ENCODE data around the gene SIRT4. TPM values are rescaled to one million over a fixed set of nuclear protein-coding genes. Genes with fewer than 3 reads are reported as not detected.

SIRT4 gene
- total RNA-seq, 1 experiment from 2014 or later: 2.8 TPM

DNA sequence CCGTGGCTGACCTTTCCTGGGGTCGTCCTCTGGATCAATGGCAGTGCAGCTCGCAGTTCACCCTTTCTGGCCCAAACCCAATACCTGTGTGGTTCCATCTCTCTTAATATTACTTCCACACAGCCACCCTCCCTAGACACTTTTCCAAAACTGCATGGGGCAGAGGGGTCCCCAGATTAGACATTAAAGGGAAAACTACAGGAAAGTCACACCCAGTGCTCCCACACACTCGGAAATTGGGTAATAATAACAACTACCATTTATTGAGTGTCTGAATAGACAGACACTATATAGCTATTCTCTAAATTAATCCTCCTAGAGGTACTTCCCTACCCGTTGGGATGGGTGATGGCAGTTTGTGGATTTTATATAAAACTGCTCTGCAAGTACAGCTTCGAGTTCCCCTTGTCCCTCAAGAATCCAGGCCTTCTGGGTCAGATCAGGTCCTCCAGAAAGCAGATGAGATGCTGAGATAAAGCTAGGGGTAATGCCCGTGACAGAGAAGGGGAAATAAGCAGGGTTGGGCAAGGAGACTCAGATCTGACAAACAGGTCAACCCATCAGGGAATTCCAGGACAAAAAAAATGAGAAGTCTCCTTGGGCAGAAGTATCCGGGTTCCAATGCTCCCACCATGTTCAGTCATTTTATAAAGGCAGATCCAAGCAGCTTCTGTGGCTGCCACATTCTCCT, 35.8 kb upstream of the SIRT4 start:
- TF ChIP-seq SP1 (IDR thresholded peaks at IDR 0.05; ENCODE audit: low read depth) (no peak), CEBPB (IDR thresholded peaks at IDR 0.05; ENCODE audit: low read depth) (no peak), POLR2AphosphoS5 (IDR thresholded peaks at IDR 0.05; ENCODE audit: low read depth, low read length) (no peak), FOSL1 (IDR thresholded peaks at IDR 0.05; ENCODE audit: low read depth) (no peak), JUND (IDR thresholded peaks at IDR 0.05) (no peak), YY1 (IDR thresholded peaks at IDR 0.05; ENCODE audit: extremely low read depth, insufficient replicate concordance, low read depth, low read length) (no peak), CBX3 (IDR thresholded peaks at IDR 0.05; ENCODE audit: low read depth) (no peak), EZH2phosphoT487 (IDR thresholded peaks at IDR 0.05; ENCODE audit: borderline replicate concordance) (no peak), POLR2A (IDR thresholded peaks at IDR 0.05; ENCODE audit: borderline replicate concordance, extremely low read depth, insufficient read depth, insufficient read length) (no peak), ELF1 (IDR thresholded peaks at IDR 0.05; ENCODE audit: borderline replicate concordance, low read depth) (no peak), EGR1 (IDR thresholded peaks at IDR 0.05; ENCODE audit: low read depth) (no peak), SRF (IDR thresholded peaks at IDR 0.05; ENCODE audit: low read depth) (no peak), SIN3A (IDR thresholded peaks at IDR 0.05; ENCODE audit: low read depth) (no peak)
- TF ChIP-seq, protein P1, sequence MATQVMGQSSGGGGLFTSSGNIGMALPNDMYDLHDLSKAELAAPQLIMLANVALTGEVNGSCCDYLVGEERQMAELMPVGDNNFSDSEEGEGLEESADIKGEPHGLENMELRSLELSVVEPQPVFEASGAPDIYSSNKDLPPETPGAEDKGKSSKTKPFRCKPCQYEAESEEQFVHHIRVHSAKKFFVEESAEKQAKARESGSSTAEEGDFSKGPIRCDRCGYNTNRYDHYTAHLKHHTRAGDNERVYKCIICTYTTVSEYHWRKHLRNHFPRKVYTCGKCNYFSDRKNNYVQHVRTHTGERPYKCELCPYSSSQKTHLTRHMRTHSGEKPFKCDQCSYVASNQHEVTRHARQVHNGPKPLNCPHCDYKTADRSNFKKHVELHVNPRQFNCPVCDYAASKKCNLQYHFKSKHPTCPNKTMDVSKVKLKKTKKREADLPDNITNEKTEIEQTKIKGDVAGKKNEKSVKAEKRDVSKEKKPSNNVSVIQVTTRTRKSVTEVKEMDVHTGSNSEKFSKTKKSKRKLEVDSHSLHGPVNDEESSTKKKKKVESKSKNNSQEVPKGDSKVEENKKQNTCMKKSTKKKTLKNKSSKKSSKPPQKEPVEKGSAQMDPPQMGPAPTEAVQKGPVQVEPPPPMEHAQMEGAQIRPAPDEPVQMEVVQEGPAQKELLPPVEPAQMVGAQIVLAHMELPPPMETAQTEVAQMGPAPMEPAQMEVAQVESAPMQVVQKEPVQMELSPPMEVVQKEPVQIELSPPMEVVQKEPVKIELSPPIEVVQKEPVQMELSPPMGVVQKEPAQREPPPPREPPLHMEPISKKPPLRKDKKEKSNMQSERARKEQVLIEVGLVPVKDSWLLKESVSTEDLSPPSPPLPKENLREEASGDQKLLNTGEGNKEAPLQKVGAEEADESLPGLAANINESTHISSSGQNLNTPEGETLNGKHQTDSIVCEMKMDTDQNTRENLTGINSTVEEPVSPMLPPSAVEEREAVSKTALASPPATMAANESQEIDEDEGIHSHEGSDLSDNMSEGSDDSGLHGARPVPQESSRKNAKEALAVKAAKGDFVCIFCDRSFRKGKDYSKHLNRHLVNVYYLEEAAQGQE (IDR thresholded peaks at IDR 0.05; ENCODE audit: low read depth): no peak
- TF ChIP-seq, protein P2, sequence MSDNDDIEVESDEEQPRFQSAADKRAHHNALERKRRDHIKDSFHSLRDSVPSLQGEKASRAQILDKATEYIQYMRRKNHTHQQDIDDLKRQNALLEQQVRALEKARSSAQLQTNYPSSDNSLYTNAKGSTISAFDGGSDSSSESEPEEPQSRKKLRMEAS (IDR thresholded peaks at IDR 0.05): no peak
- TF ChIP-seq, protein P3, sequence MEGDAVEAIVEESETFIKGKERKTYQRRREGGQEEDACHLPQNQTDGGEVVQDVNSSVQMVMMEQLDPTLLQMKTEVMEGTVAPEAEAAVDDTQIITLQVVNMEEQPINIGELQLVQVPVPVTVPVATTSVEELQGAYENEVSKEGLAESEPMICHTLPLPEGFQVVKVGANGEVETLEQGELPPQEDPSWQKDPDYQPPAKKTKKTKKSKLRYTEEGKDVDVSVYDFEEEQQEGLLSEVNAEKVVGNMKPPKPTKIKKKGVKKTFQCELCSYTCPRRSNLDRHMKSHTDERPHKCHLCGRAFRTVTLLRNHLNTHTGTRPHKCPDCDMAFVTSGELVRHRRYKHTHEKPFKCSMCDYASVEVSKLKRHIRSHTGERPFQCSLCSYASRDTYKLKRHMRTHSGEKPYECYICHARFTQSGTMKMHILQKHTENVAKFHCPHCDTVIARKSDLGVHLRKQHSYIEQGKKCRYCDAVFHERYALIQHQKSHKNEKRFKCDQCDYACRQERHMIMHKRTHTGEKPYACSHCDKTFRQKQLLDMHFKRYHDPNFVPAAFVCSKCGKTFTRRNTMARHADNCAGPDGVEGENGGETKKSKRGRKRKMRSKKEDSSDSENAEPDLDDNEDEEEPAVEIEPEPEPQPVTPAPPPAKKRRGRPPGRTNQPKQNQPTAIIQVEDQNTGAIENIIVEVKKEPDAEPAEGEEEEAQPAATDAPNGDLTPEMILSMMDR (IDR thresholded peaks at IDR 0.05 in 2 of 3, conservative IDR thresholded peaks at IDR 0.05 in 1 of 3; ENCODE audit: borderline replicate concordance in 1 of 3, insufficient read depth in 1 of 3, low read depth in 2 of 3, low read length in 2 of 3): no peak
- TF ChIP-seq, protein P4, sequence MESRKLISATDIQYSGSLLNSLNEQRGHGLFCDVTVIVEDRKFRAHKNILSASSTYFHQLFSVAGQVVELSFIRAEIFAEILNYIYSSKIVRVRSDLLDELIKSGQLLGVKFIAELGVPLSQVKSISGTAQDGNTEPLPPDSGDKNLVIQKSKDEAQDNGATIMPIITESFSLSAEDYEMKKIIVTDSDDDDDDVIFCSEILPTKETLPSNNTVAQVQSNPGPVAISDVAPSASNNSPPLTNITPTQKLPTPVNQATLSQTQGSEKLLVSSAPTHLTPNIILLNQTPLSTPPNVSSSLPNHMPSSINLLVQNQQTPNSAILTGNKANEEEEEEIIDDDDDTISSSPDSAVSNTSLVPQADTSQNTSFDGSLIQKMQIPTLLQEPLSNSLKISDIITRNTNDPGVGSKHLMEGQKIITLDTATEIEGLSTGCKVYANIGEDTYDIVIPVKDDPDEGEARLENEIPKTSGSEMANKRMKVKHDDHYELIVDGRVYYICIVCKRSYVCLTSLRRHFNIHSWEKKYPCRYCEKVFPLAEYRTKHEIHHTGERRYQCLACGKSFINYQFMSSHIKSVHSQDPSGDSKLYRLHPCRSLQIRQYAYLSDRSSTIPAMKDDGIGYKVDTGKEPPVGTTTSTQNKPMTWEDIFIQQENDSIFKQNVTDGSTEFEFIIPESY (IDR thresholded peaks at IDR 0.05; ENCODE audit: extremely low read depth, insufficient replicate concordance, low read length): no peak
- TF ChIP-seq, protein P5, sequence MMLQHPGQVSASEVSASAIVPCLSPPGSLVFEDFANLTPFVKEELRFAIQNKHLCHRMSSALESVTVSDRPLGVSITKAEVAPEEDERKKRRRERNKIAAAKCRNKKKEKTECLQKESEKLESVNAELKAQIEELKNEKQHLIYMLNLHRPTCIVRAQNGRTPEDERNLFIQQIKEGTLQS (IDR thresholded peaks at IDR 0.05): no peak
- no peak for DNase-seq (ENCODE audit: low read depth, low spot score)
- BruUV-seq (replicated peaks): no TSS peak
- H3K4me3 ChIP-seq (replicated peaks in 1 of 2; ENCODE audit: low read depth in 1 of 2, low read length in 2 of 2): no peak overlapping the region
- no peaks in the 10 kb centered on the region for H3K9me3 ChIP-seq (ENCODE audit: control insufficient read depth in 1 of 2, insufficient read depth in 1 of 2, low read depth in 1 of 2, low read length in 2 of 2)
- peaks cover 38 to 48% of the 10 kb centered on the region in 2 experiments for H3K4me1 ChIP-seq (ENCODE audit: control insufficient read depth in 1 of 2, insufficient read depth in 2 of 2, low read length in 2 of 2)
- no peak for ATAC-seq
- no peaks in the 10 kb centered on the region for H3K27me3 ChIP-seq (ENCODE audit: insufficient read depth, low read length)
- ChIA-PET RAD21 (ENCODE audit: low non-redundant PET in 1 of 2, low total read pairs in 2 of 2, uncharacterized antibody in 2 of 2, unreplicated experiment in 2 of 2) (interaction anchor here (1.5 to 6.5 kb wide), 4 partner anchors 28 to 36 kb away, joined by 4 to 62 read pairs (median 10); no protein-coding TSS in a partner anchor), CTCF (interaction anchor here (0.8 to 8.7 kb wide), 10 partner anchors 9 to 65 kb away, joined by 3 to 181 read pairs (median 8); partner anchors contain the start of genes RNU4-2 and RPLP0), POLR2A (interaction anchor here (0.7 to 8.6 kb wide), 6 partner anchors 9 to 70 kb away, joined by 3 to 123 read pairs (median 24); partner anchors contain the start of genes RNU4-1, RNU4-2 and RPLP0)
- H3K9me2 ChIP-seq (ENCODE audit: insufficient read depth): no peaks in the 10 kb centered on the region
- H3K4me2 ChIP-seq (ENCODE audit: low read length): peak overlapping the region; percentile 70
- no peak overlapping the region for H3K27ac ChIP-seq (ENCODE audit: low read depth, low read length)
- intact Hi-C loops (cut with micrococcal nuclease): loop anchor here (2.0 kb wide), 1 partner anchor 66 kb away; the partner anchor contains the start of gene RPLP0
- peaks cover 41% of the 10 kb centered on the region for H3K79me2 ChIP-seq (ENCODE audit: insufficient read depth, low read length)
- peak overlapping the region; percentile 90 for H2AFZ ChIP-seq (ENCODE audit: low read depth, low read length, poor library complexity, severe bottlenecking)
- H4K20me1 ChIP-seq (ENCODE audit: insufficient read depth): no peaks in the 10 kb centered on the region
- H3K36me3 ChIP-seq (ENCODE audit: control insufficient read depth in 1 of 2, insufficient read depth in 2 of 2, low read length in 2 of 2): peaks cover 0 to 7% of the 10 kb centered on the region in 2 experiments; a peak in 1 of 4 replicates
- peak overlapping the region; percentile 32 for H3K9ac ChIP-seq (ENCODE audit: low read length)

Data from HCT116 (cell line).